ENCODE results near the gene KCNA3.

- TF ChIP-seq, protein P1, sequence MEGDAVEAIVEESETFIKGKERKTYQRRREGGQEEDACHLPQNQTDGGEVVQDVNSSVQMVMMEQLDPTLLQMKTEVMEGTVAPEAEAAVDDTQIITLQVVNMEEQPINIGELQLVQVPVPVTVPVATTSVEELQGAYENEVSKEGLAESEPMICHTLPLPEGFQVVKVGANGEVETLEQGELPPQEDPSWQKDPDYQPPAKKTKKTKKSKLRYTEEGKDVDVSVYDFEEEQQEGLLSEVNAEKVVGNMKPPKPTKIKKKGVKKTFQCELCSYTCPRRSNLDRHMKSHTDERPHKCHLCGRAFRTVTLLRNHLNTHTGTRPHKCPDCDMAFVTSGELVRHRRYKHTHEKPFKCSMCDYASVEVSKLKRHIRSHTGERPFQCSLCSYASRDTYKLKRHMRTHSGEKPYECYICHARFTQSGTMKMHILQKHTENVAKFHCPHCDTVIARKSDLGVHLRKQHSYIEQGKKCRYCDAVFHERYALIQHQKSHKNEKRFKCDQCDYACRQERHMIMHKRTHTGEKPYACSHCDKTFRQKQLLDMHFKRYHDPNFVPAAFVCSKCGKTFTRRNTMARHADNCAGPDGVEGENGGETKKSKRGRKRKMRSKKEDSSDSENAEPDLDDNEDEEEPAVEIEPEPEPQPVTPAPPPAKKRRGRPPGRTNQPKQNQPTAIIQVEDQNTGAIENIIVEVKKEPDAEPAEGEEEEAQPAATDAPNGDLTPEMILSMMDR (IDR thresholded peaks at IDR 0.05): no peak
- no peak for TF ChIP-seq POLR2A (IDR thresholded peaks at IDR 0.05)
These were observed 28.7 kb downstream of the KCNA3 start for GRCh38 chr1:110645821-110646735.
